Measurements from ENCODE around the gene TTLL11.

- TF ChIP-seq POLR2A (IDR thresholded peaks at IDR 0.05): no peak
- TF ChIP-seq, protein P1, sequence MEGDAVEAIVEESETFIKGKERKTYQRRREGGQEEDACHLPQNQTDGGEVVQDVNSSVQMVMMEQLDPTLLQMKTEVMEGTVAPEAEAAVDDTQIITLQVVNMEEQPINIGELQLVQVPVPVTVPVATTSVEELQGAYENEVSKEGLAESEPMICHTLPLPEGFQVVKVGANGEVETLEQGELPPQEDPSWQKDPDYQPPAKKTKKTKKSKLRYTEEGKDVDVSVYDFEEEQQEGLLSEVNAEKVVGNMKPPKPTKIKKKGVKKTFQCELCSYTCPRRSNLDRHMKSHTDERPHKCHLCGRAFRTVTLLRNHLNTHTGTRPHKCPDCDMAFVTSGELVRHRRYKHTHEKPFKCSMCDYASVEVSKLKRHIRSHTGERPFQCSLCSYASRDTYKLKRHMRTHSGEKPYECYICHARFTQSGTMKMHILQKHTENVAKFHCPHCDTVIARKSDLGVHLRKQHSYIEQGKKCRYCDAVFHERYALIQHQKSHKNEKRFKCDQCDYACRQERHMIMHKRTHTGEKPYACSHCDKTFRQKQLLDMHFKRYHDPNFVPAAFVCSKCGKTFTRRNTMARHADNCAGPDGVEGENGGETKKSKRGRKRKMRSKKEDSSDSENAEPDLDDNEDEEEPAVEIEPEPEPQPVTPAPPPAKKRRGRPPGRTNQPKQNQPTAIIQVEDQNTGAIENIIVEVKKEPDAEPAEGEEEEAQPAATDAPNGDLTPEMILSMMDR (IDR thresholded peaks at IDR 0.05): no peak
Measured at GRCh38 chr9:121784731-121785411, 308.2 kb downstream of the TTLL11 start.
